Stimulated activated CD4-positive, alpha-beta T cell treated with anti-CD3 and anti-CD28 coated beads, Interleukin-12 subunit alpha, Interleukin-12 subunit beta, amount 100 ng/mL, for 48 hours (primary cell): ENCODE measurements around the gene CHMP4B.

Experiments
- DNase-seq, 3 donors: peaks; one replicate each; pipeline ENCODE4 v3.0.0-alpha.2; 2020; ENCODE audit warnings: low read depth in 2 of 3, low spot score in 1 of 3

Gene CHMP4B

DNA sequence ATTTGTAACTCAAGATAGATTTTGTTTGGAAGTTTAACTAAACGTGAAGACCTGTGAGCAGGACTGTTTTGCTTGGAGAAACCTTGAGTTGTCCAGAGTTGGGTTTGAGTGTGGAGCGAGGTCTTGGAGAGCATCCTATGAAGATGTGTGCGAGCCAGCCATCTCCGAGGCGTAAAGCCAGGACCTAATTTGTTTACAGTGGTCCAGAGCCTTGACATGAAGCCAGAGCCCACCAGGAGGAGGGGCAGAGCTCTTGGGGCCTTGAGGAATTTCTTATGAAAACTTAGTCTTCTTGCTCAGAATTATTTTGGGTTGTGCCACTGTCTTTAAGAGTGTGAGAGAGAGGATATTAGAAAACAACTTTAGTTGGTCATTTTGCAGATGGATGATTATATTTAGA, 6.3 kb downstream of the CHMP4B start:
- DNase-seq = no peak

DNA sequence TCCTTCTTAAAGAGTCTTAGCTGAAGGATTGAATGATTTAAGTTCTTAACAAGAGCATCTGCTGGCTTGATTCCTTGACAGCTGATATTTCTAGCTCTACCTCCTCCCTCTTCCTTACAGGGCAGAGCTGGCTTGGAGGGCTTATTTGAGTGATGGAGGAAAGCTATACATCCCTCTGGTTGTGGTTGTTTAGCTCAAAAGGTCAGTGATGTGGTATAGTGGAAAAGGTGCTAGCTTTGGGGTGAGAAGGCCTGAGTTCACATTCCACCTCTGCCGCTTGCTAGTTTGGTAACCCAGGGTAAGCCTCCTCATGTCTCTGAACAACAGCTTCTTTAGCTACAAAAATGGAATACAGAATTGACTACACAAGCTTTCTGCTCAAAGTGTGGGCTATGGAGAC, 8.3 kb downstream of the CHMP4B start:
- no peak for DNase-seq

DNA sequence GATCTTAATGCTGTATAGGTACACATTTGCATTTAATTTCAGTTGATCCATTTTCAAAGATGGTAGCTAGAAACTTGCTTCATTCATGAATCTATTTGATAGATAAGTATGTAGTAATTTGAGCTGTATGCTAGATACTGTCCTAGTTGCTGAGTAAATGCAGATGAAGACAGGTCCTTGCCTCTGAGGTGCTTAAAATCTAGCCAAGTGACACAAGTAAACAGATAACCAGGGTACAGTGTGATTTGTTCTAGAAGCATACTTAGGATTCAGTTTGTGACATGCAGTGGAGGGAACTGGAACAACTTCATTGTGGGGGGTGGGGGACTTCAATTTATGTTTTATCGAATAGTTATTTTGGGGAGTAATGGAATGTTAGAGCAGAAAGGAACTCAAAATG, 9.2 kb downstream of the CHMP4B start:
- no peak for DNase-seq

DNA sequence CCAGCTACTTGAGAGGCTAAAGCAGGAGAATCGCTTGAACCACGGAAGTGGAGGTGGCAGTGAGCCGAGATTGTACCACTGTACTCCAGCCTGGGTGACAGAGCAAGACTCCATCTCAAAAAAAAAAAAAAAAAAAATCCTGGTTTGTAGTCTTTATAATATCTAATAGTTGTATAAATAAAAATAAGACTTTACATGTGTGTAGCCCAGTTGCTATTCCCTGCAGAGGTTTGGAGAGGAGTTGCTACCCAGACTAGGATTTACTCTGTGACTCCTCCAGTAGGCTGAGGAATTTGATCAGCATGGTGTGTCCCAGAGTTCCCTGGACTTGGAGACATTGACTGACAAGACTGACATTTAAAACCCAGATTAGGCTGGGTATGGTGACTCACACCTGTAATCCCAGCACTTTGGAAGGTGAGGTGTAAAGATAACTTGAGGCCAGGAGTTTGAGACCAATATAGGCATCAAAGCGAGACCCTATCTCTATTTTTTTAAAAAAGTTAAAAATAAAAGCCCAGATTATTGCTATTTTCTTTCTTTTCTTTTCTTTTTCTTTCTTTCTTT, 10.2 kb downstream of the CHMP4B start:
- no peak for DNase-seq

- DNase-seq = no peak
Measured at GRCh38 chr20:33822423-33822822, 11.3 kb downstream of the CHMP4B start.

DNA sequence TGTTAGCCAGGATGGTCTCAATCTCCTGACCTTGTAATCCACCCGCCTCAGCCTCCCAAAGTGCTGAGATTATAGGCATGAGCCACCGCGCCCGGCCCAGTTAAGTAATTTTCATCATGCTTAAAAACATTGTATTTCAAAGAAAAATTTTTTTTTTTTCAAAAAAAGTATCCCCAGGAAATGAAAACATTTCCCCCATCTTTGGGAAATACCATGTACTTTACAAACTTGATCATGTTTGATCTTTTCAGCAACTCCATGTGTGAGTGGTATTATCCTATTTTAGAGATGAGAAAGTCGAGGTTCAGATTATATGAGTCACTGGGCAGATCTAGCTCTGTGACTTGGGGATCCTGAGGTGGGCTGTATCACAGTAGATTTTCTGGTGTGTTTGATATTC, 11.8 kb downstream of the CHMP4B start:
- no peak for DNase-seq

DNA sequence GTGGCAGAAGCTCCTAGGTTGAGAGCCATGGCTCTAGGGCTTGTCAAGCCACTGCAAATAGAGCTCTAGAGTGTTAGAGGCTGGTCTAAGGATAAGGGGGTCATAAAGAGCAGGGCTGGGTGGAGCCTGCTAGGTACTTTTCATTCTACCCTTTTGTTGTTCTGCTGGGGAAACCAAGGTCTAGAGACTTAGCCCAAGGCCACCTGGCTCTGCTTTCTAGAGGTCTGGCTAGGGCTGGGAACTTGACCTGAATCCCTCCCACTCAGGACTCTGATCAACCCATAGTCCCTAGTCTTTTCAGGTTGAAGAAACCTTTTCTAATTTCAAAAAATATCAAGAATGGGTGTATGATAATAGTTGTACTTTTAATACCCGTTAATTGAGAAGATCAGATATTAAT, 13.7 kb downstream of the CHMP4B start:
- no peak for DNase-seq

DNA sequence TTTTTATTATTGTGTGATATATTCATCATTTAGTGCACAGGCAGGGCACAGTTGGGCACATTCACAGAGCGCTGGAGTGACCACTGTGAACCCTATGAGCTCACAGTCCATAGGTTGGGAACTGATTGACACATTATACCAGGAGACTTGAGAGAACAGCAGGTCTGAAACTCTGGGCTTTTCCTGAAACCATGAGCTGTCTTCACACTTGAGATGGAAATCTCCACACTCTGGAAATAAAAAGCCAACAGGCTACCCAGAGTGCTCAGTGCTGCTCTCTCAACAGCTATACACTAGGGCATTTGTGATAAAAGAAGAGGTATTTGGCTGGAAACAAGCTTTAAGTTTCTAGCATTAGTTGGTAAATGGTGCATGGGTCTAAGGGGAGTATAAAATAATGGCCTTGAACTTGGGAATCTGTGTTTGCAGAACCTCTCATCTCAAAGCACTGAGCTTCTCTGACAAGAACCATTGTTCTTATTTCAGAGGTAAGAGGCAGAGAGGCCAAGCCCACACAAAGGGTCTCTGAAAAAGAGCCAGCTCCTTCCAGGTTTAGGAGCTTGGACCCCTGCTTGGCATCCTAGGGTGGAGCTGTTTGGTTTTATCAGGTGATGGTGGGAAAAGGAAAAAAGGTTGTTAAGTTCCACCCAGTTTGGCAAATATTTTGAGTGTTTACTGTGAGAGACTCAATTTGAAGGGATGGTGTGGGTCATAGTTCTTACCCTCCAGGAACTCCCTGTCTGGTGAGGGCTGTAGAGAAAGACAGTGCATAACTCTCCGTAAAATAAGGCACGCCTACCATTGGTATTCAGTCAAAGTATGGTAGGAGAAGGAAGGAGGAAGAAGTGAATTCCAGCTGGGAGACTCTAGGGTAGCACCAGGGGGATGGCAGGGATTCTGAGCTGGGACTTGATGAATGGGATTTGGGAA, 14.5 kb downstream of the CHMP4B start:
- DNase-seq = no peak

- DNase-seq = no peak
Measured at GRCh38 chr20:33826270-33826897, 15.2 kb downstream of the CHMP4B start.

DNA sequence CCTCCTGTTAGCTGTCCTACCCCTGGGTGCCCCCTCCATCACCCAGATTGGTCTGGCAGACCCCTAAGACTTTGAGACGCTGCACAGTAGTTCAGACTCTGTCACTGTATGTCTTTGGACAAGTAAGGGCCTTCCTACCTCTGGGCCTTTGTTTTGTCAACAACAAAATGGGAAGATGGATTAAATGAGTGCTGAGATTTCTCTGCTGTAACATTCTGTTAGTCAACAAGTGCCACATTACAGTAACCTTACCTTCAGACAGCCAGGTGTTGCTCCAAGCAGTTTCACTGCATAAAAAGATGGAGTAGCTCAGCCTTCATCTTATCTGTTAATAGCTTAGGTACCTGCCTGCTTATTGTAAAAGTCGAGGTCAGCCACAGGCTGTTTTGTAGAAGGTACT, 16.0 kb downstream of the CHMP4B start:
- no peak for DNase-seq

GRCh38 chr20:33827634-33828325, 16.6 kb downstream of the CHMP4B start:
- DNase-seq = no peak

DNA sequence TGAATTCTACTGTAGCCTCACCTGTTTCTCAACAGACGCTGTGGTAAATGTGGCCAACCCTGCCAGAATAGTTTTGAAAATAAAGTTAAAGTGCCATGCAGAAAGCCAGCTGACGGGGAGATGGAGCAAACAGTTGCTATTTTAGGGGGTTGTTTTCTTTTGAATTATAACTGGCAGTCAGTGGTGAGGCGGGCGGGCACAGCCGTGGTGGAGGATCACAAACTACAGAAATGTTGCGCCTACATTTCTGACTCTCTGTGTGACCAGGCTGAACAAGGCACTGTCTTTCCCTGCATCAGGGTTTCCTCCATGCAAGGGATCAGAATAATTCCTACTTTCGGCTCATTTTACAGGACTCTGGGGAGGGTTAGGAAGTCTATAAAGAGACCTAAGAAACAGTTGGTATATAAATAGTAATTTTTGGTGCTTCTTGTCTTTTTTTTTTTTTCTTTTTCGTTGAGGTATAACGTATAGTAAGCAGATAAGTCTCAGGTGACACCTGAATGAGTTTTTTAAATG, 17.2 kb downstream of the CHMP4B start:
- DNase-seq = no peak

GRCh38 chr20:33828967-33829560, 17.9 kb downstream of the CHMP4B start:
- no peak for DNase-seq

- DNase-seq = no peak
Measured at GRCh38 chr20:33829636-33830035, 18.5 kb downstream of the CHMP4B start.

DNA sequence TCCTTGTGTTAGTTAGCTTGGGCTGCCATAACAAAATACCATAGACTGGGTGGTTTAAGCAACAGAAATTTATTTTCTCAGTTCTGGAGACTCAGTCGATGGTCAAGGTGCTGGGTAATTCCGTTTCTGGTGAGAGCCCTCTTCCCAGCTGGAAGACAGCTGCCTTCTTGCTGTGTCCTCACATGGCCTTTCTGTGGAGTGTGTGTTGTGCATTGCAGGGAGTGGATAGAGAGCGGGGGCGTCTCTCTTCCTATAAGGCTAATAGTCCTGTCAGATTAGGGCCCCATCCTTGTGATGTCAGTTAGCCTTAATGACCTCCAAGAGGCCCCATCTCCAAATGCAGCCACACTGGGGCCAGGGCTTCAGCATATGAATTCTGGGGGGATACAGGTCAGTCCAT, 19.2 kb downstream of the CHMP4B start:
- DNase-seq = no peak

- DNase-seq = no peak
Measured at GRCh38 chr20:33832103-33832804, 21.1 kb downstream of the CHMP4B start.

DNA sequence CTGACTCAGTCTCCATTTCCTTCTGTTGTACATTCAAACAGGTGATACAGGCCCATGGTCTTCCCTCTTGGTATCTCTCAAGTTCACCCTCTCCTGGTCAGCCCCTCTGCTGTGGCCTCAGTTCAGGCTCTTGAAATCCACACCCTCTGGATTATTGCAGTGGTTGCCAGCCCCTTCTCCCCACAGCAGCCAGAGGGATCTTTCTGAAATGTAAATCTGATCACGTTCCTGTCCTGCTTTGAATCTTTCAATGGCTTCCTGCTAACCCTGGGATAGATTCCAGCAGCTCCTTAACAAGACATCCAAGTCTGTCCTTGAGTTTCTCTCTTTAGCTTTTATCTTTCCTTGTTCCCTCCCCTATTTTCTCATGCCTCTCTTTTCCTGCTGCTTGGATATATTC, 22.2 kb downstream of the CHMP4B start:
- no peak for DNase-seq

DNA sequence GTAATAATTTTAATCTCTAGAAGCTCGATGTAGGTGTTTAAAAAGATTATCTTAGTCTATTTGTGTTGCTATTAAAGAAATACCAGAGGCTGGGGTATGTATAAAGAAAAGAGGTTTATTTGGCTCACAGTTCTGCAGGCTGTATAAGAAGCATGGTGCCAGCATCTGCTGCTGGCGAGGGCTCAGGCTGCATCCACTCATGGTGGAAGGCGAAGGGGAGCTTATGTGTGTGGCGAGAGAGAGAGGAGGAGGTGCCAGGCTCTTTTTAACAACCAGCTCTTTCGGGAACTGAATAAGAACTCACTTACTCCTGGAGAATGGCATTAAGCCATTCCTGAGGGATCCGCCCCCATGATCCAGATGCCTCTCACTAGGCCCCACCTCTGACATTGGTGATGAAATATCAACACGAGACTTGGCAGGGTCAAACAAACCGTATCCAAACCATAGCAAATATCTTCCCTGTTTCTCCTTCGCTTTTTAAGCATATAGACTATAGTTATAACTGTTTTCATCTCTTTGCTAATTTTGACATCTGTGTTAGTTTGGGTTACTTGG, 24.5 kb downstream of the CHMP4B start:
- no peak for DNase-seq

DNA sequence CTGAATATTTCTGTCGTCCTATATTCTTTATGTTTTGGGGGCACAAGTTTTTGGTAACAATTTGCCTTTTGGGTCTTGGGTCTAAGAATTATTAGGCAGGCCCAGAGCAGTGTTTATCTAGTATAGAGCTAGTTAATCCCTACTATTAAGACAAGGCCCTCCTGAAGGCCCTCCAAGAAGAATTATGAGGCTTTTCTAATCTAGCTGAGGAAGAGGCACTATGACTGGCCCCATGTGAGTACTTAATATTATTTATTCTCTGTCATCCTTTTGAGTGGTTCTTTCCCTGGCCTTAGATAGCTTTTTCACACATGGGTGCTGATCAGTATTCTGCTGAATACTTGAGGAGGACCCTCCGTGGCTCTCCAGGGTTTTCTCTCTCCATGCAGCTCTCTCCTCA, 25.1 kb downstream of the CHMP4B start:
- DNase-seq = no peak
